ENCODE data around the gene CLTC.

CLTC gene

GRCh38 chr17:59688496-59688895 is 68.8 kb downstream of the CLTC start:
- no peak for DNase-seq (ENCODE audit: low read depth)
- H3K4me3 ChIP-seq (ENCODE audit: control insufficient read depth, low read depth, low read length) = no peak overlapping the region
- no peak for TF ChIP-seq CTCF (IDR thresholded peaks at IDR 0.05; ENCODE audit: control insufficient read depth, insufficient read depth, low read depth, low read length, missing control alignments)

- no peak for TF ChIP-seq CTCF (IDR thresholded peaks at IDR 0.05; ENCODE audit: control insufficient read depth, insufficient read depth, low read depth, low read length, missing control alignments)
These were observed 73.9 kb downstream of the CLTC start for GRCh38 chr17:59693582-59693981.

GRCh38 chr17:59694344-59694743 is 74.6 kb downstream of the CLTC start:
- no peak for TF ChIP-seq CTCF (IDR thresholded peaks at IDR 0.05; ENCODE audit: control insufficient read depth, insufficient read depth, low read depth, low read length, missing control alignments)
- DNase-seq (ENCODE audit: low read depth) = no peak
- H3K4me3 ChIP-seq (ENCODE audit: control insufficient read depth, low read depth, low read length) = no peak overlapping the region

More at GRCh38 chr17:59693582-59693981, 73.9 kb downstream of the CLTC start:
- H3K4me3 ChIP-seq (ENCODE audit: control insufficient read depth, low read depth, low read length) = no peak overlapping the region
- DNase-seq (ENCODE audit: low read depth) = no peak

GRCh38 chr17:59695945-59696681 is 76.4 kb downstream of the CLTC start:
- no peak for TF ChIP-seq CTCF (IDR thresholded peaks at IDR 0.05; ENCODE audit: control insufficient read depth, insufficient read depth, low read depth, low read length, missing control alignments)
- no peak for DNase-seq (ENCODE audit: low read depth)
- no peak overlapping the region for H3K4me3 ChIP-seq (ENCODE audit: control insufficient read depth, low read depth, low read length)

- no peak overlapping the region for H3K4me3 ChIP-seq (ENCODE audit: control insufficient read depth, low read depth, low read length)
- no peak for DNase-seq (ENCODE audit: low read depth)
- TF ChIP-seq CTCF (IDR thresholded peaks at IDR 0.05; ENCODE audit: control insufficient read depth, insufficient read depth, low read depth, low read length, missing control alignments) = no peak
These were observed 77.1 kb downstream of the CLTC start for GRCh38 chr17:59696682-59697277.

- no peak for TF ChIP-seq CTCF (IDR thresholded peaks at IDR 0.05; ENCODE audit: control insufficient read depth, insufficient read depth, low read depth, low read length, missing control alignments)
- no peak overlapping the region for H3K4me3 ChIP-seq (ENCODE audit: control insufficient read depth, low read depth, low read length)
- no peak for DNase-seq (ENCODE audit: low read depth)
These were observed 78.4 kb downstream of the CLTC start for GRCh38 chr17:59698143-59698542.
